HCT116 (cell line): ENCODE data around the gene FH. TPM values are rescaled to one million over a fixed set of nuclear protein-coding genes. Genes with fewer than 3 reads are reported as not detected.

Source experiments
- ATAC-seq: fragments of 200-7000 bp; cut with Tn5 transposase; 2 replicates; pipeline ENCODE4 v1.9.1; 2020; ENCODE audit warnings: mild to moderate bottlenecking, moderate library complexity
- BruUV-seq: library from RNA; stranded (reverse); fragments of 400-500 nt; replicated peaks from 2 replicates; lab custom pipeline; 2021; lab: Mats Ljungman, UMichigan
- CTCF ChIA-PET: fragments of 300-600 bp; sonication (Branson Sonifier 250); formaldehyde crosslinking; loops from one replicate; lab custom pipeline; 2021; ENCODE audit warnings: antibody characterized with exemption; lab: Charles Lee
- POLR2A ChIA-PET: fragments of 300-600, 350-600 bp; sonication (Branson Sonifier 250); formaldehyde crosslinking; loops from one replicate; lab custom pipeline; 2021; ENCODE audit warnings: antibody characterized with exemption; lab: Charles Lee
- RAD21 ChIA-PET, 2 experiments: fragments of 300-600 bp; sonication (Branson Sonifier 250); formaldehyde crosslinking; loops; one replicate each; lab custom pipeline; 2023; ENCODE audit warnings: low total read pairs in 2 of 2; ENCODE audit not compliant: uncharacterized antibody in 2 of 2, unreplicated experiment in 2 of 2, low non-redundant PET in 1 of 2; lab: Charles Lee
- DNase-seq: peaks from one replicate; pipeline ENCODE4 v3.0.0-alpha.2; 2010; ENCODE audit warnings: low read depth, low spot score
- H2AFZ ChIP-seq: fragments of 200-600 bp; shearing (Covaris generic), sonication (generic); 2 replicates; pipeline ENCODE4 v1.6.1; 2017; ENCODE audit warnings: low read depth, mixed run types, mixed read lengths, antibody characterized with exemption, low read length; ENCODE audit not compliant: poor library complexity, severe bottlenecking
- H3K27ac ChIP-seq: 2 replicates; pipeline ENCODE4 v1.5.1; 2012; ENCODE audit warnings: low read depth, low read length
- H3K27me3 ChIP-seq: fragments of 200-600 bp; sonication (generic); 2 replicates; pipeline ENCODE4 v1.6.1; 2016; ENCODE audit warnings: mixed run types, low read length, mixed read lengths; ENCODE audit not compliant: insufficient read depth
- H3K36me3 ChIP-seq, 2 experiments: fragments of 200-500 bp in 1 of 2; fragments of 200-600 bp in 1 of 2; sonication (Bioruptor generic) in 1 of 2; sonication (generic) in 1 of 2; 2 replicates each; pipeline versions ENCODE4 v1.5.1 to v1.6.1; 2014 to 2016; ENCODE audit warnings: low read length in 2 of 2, inconsistent platforms in 1 of 2, mixed read lengths in 1 of 2, mixed run types in 1 of 2; ENCODE audit not compliant: insufficient read depth in 2 of 2, control insufficient read depth in 1 of 2
- H3K4me1 ChIP-seq, 2 experiments: fragments of 200-600 bp in 1 of 2; sonication (generic) in 1 of 2; 2 replicates each; pipeline versions ENCODE4 v1.5.1 to v1.6.1; 2012 to 2017; ENCODE audit warnings: low read length in 2 of 2, inconsistent platforms in 1 of 2, mild to moderate bottlenecking in 1 of 2, mixed read lengths in 1 of 2, mixed run types in 1 of 2, moderate library complexity in 1 of 2; ENCODE audit not compliant: insufficient read depth in 2 of 2, control insufficient read depth in 1 of 2
- H3K4me2 ChIP-seq: fragments of 200-600 bp; sonication (generic); 2 replicates; pipeline ENCODE4 v1.6.1; 2017; ENCODE audit warnings: mixed run types, low read length, mixed read lengths
- H3K4me3 ChIP-seq, 2 experiments: fragments of 200-600 bp in 1 of 2; sonication (generic) in 1 of 2; replicated peaks in 1 of 2; 2 replicates each; pipeline ENCODE4 v1.5.1; 2011 to 2016; ENCODE audit warnings: low read length in 2 of 2, control low read depth in 1 of 2, low read depth in 1 of 2, mild to moderate bottlenecking in 1 of 2, mixed read lengths in 1 of 2, mixed run types in 1 of 2
- H3K79me2 ChIP-seq: fragments of 200-600 bp; sonication (generic); 2 replicates; pipeline ENCODE4 v1.6.1; 2017; ENCODE audit warnings: mild to moderate bottlenecking, mixed run types, low read length, moderate library complexity, mixed read lengths; ENCODE audit not compliant: insufficient read depth
- H3K9ac ChIP-seq: fragments of 200-600 bp; sonication (generic); 2 replicates; pipeline ENCODE4 v1.6.1; 2016; ENCODE audit warnings: low read length, mixed read lengths
- H3K9me2 ChIP-seq: fragments of 200-600 bp; sonication (generic), shearing (Covaris generic); 2 replicates; pipeline ENCODE4 v1.6.1; 2017; ENCODE audit warnings: mixed run types, mild to moderate bottlenecking, moderate library complexity; ENCODE audit not compliant: insufficient read depth
- H3K9me3 ChIP-seq, 2 experiments: fragments of 200-500 bp in 1 of 2; fragments of 200-600 bp in 1 of 2; sonication (Bioruptor generic) in 1 of 2; sonication (generic) in 1 of 2; 2 replicates each; pipeline ENCODE4 v1.6.1; 2014 to 2017; ENCODE audit warnings: low read length in 2 of 2, mixed read lengths in 2 of 2, inconsistent platforms in 1 of 2, low read depth in 1 of 2, mild to moderate bottlenecking in 1 of 2, mixed run types in 1 of 2, moderate library complexity in 1 of 2; ENCODE audit not compliant: control insufficient read depth in 1 of 2, insufficient read depth in 1 of 2
- H4K20me1 ChIP-seq: fragments of 200-600 bp; sonication (generic), shearing (Covaris generic); 2 replicates; pipeline ENCODE4 v1.6.1; 2017; ENCODE audit warnings: mixed run types, mild to moderate bottlenecking, moderate library complexity; ENCODE audit not compliant: insufficient read depth
- EGR1 ChIP-seq: IDR thresholded peaks from 2 replicates; pipeline ENCODE4 v1.6.1; 2012; ENCODE audit warnings: low read depth
- EZH2 ChIP-seq: fragments of 200-600 bp; sonication (generic); IDR thresholded peaks from 2 replicates; pipeline ENCODE4 v1.6.1; 2017; ENCODE audit warnings: antibody characterized with exemption, mixed run types
- POLR2A ChIP-seq: IDR thresholded peaks from 2 replicates; pipeline ENCODE4 v1.7.0; 2011; ENCODE audit warnings: borderline replicate concordance; ENCODE audit not compliant: insufficient read depth, insufficient read length; ENCODE audit errors: extremely low read depth
- SIN3A ChIP-seq: IDR thresholded peaks from 2 replicates; pipeline ENCODE4 v1.6.1; 2012; ENCODE audit warnings: low read depth
- intact Hi-C: fragments of 100-400 bp; cut with micrococcal nuclease; formaldehyde crosslinking; loops from 2 replicates; pipeline ENCODE4 v1.10.0; 2022
- total RNA-seq: library from RNA; stranded (reverse); gene quantifications from one replicate; pipeline ENCODE4 v1.2.1, GENCODE V29; 2021; ENCODE audit not compliant: unreplicated experiment
- TF ChIP-seq, protein P1 (sequence below), 3 experiments: fragments of 200-600 bp in 1 of 3; sonication (generic) in 1 of 3; IDR thresholded peaks in 2 of 3; conservative IDR thresholded peaks in 1 of 3; 2 replicates each; pipeline ENCODE4 v1.5.1; 2012 to 2017; ENCODE audit warnings: low read depth in 2 of 3, low read length in 2 of 3, antibody characterized with exemption in 1 of 3, borderline replicate concordance in 1 of 3, control low read depth in 1 of 3, mild to moderate bottlenecking in 1 of 3, mixed read lengths in 1 of 3, mixed run types in 1 of 3, moderate library complexity in 1 of 3; ENCODE audit not compliant: insufficient read depth in 1 of 3
- TF ChIP-seq, protein P2 (sequence below): IDR thresholded peaks from 2 replicates; pipeline ENCODE4 v1.6.1; 2012
- TF ChIP-seq, protein P3 (sequence below): IDR thresholded peaks from 2 replicates; pipeline ENCODE4 v1.6.1; 2011; ENCODE audit warnings: mild to moderate bottlenecking, low read length, moderate library complexity; ENCODE audit not compliant: insufficient replicate concordance; ENCODE audit errors: extremely low read depth
- TF ChIP-seq, protein P4 (sequence below): IDR thresholded peaks from 2 replicates; pipeline ENCODE4 v1.6.1; 2012; ENCODE audit warnings: low read depth

FH gene
- total RNA-seq, 1 experiment from 2014 or later, result 67.7 TPM

DNA sequence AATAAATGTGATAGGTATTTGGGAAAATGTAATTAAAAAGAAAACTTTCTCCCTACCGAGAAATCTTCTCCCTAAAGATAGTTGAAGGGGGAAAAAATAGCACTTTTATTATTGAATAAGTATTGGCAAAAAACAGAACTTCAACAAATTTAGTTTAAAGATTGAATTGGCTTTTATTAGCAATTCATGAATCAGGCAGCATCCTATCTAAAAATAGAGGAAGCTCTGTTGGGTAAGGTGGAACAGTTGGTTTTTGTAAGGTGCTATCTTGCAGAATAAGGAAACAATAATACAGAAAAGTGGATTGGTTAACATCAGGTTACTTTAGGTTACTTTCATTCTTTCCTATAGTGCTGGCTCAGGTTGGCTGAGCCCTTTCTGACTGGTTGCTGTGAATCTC, 62.8 kb downstream of the FH start:
- Histone ChIP-seq H3K27me3 (no peaks in the 10 kb centered on the region), H3K4me2 (no peak overlapping the region)
- DNase-seq (no peak), ATAC-seq (no peak)
- ChIA-PET POLR2A (no interaction called here), CTCF (no interaction called here)
- intact Hi-C loops, result no loop called here
- TF ChIP-seq, protein P1, sequence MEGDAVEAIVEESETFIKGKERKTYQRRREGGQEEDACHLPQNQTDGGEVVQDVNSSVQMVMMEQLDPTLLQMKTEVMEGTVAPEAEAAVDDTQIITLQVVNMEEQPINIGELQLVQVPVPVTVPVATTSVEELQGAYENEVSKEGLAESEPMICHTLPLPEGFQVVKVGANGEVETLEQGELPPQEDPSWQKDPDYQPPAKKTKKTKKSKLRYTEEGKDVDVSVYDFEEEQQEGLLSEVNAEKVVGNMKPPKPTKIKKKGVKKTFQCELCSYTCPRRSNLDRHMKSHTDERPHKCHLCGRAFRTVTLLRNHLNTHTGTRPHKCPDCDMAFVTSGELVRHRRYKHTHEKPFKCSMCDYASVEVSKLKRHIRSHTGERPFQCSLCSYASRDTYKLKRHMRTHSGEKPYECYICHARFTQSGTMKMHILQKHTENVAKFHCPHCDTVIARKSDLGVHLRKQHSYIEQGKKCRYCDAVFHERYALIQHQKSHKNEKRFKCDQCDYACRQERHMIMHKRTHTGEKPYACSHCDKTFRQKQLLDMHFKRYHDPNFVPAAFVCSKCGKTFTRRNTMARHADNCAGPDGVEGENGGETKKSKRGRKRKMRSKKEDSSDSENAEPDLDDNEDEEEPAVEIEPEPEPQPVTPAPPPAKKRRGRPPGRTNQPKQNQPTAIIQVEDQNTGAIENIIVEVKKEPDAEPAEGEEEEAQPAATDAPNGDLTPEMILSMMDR (IDR thresholded peaks at IDR 0.05 in 2 of 3, conservative IDR thresholded peaks at IDR 0.05 in 1 of 3; ENCODE audit: borderline replicate concordance in 1 of 3, insufficient read depth in 1 of 3, low read depth in 2 of 3, low read length in 2 of 3), result no peak
- TF ChIP-seq POLR2A (no peak), SIN3A (no peak), EGR1 (no peak), EZH2 (no peak)
- TF ChIP-seq, protein P2, sequence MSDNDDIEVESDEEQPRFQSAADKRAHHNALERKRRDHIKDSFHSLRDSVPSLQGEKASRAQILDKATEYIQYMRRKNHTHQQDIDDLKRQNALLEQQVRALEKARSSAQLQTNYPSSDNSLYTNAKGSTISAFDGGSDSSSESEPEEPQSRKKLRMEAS, result no peak
- TF ChIP-seq, protein P3, sequence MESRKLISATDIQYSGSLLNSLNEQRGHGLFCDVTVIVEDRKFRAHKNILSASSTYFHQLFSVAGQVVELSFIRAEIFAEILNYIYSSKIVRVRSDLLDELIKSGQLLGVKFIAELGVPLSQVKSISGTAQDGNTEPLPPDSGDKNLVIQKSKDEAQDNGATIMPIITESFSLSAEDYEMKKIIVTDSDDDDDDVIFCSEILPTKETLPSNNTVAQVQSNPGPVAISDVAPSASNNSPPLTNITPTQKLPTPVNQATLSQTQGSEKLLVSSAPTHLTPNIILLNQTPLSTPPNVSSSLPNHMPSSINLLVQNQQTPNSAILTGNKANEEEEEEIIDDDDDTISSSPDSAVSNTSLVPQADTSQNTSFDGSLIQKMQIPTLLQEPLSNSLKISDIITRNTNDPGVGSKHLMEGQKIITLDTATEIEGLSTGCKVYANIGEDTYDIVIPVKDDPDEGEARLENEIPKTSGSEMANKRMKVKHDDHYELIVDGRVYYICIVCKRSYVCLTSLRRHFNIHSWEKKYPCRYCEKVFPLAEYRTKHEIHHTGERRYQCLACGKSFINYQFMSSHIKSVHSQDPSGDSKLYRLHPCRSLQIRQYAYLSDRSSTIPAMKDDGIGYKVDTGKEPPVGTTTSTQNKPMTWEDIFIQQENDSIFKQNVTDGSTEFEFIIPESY, result no peak
- TF ChIP-seq, protein P4, sequence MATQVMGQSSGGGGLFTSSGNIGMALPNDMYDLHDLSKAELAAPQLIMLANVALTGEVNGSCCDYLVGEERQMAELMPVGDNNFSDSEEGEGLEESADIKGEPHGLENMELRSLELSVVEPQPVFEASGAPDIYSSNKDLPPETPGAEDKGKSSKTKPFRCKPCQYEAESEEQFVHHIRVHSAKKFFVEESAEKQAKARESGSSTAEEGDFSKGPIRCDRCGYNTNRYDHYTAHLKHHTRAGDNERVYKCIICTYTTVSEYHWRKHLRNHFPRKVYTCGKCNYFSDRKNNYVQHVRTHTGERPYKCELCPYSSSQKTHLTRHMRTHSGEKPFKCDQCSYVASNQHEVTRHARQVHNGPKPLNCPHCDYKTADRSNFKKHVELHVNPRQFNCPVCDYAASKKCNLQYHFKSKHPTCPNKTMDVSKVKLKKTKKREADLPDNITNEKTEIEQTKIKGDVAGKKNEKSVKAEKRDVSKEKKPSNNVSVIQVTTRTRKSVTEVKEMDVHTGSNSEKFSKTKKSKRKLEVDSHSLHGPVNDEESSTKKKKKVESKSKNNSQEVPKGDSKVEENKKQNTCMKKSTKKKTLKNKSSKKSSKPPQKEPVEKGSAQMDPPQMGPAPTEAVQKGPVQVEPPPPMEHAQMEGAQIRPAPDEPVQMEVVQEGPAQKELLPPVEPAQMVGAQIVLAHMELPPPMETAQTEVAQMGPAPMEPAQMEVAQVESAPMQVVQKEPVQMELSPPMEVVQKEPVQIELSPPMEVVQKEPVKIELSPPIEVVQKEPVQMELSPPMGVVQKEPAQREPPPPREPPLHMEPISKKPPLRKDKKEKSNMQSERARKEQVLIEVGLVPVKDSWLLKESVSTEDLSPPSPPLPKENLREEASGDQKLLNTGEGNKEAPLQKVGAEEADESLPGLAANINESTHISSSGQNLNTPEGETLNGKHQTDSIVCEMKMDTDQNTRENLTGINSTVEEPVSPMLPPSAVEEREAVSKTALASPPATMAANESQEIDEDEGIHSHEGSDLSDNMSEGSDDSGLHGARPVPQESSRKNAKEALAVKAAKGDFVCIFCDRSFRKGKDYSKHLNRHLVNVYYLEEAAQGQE, result no peak
- TF ChIP-seq, all 23 proteins: peak for 0
- H3K9me2 ChIP-seq, result no peaks in the 10 kb centered on the region
- no peak overlapping the region for H3K4me3 ChIP-seq
- BruUV-seq, result no TSS peak
- no peak overlapping the region for H3K27ac ChIP-seq
- H3K4me1 ChIP-seq, result no peaks in the 10 kb centered on the region
- no peaks in the 10 kb centered on the region for H3K9me3 ChIP-seq
- no peaks in the 10 kb centered on the region for H4K20me1 ChIP-seq
- H3K36me3 ChIP-seq, result no peaks in the 10 kb centered on the region
- H2AFZ ChIP-seq, result no peak overlapping the region
- RAD21 ChIA-PET, result no interaction called here
- no peak overlapping the region for H3K9ac ChIP-seq
- no peaks in the 10 kb centered on the region for H3K79me2 ChIP-seq
